Endothelial cell of umbilical vein (primary cell): Measurements from ENCODE around the gene IPP. TPM values are rescaled to one million over a fixed set of nuclear protein-coding genes. Genes with fewer than 3 reads are reported as not detected.

Source experiments
- BruUV-seq: library from RNA; stranded (reverse); fragments of 400-500 nt; replicated peaks from 2 replicates; lab custom pipeline; 2021; lab: Mats Ljungman, UMichigan
- CTCF ChIA-PET: fragments of 300-600, 350-600 bp; sonication (Branson Sonifier 250); formaldehyde crosslinking; loops from one replicate; lab custom pipeline; 2021; ENCODE audit warnings: antibody characterized with exemption, inconsistent platforms; lab: Charles Lee
- POLR2A ChIA-PET: fragments of 300-600, 350-600 bp; sonication (Branson Sonifier 250); formaldehyde crosslinking; loops from one replicate; lab custom pipeline; 2021; ENCODE audit warnings: antibody characterized with exemption, inconsistent platforms; lab: Charles Lee
- DNase-seq: peaks from one replicate; pipeline ENCODE4 v3.0.0-alpha.2; 2011; ENCODE audit warnings: low read depth, low spot score
- FAIRE-seq: peaks from 2 replicates; lab custom pipeline; 2011; peaks lifted over from hg19 to GRCh38; lab: Jason Lieb, UNC
- H2AFZ ChIP-seq: 2 replicates; pipeline ENCODE4 v1.6.0; 2012; ENCODE audit warnings: low read depth, low read length, control low read depth, inconsistent platforms
- H3K27ac ChIP-seq: 2 replicates; pipeline ENCODE4 v1.5.1; 2011; ENCODE audit warnings: low read depth, mild to moderate bottlenecking, control low read depth, low read length, moderate library complexity; ENCODE audit not compliant: insufficient read depth
- H3K27me3 ChIP-seq, 2 experiments: 2 replicates each; pipeline versions ENCODE4 v1.6.0 to v1.6.1; 2011; ENCODE audit warnings: low read length in 2 of 2, mixed read lengths in 1 of 2; ENCODE audit not compliant: control insufficient read depth in 2 of 2, insufficient read depth in 2 of 2
- H3K36me3 ChIP-seq, 2 experiments: 2 replicates in 1 of 2; 3 replicates in 1 of 2; pipeline ENCODE4 v1.5.1; 2011; ENCODE audit warnings: low read length in 2 of 2, mild to moderate bottlenecking in 1 of 2, moderate library complexity in 1 of 2; ENCODE audit not compliant: control insufficient read depth in 2 of 2, insufficient read depth in 2 of 2; ENCODE audit errors: extremely low read depth in 1 of 2
- H3K4me1 ChIP-seq: 3 replicates; pipeline ENCODE4 v1.5.1; 2011; ENCODE audit warnings: mild to moderate bottlenecking, low read length; ENCODE audit not compliant: control insufficient read depth, insufficient read depth; ENCODE audit errors: extremely low read depth
- H3K4me2 ChIP-seq: 2 replicates; pipeline ENCODE4 v1.6.1; 2011; ENCODE audit warnings: low read length, control low read depth, mixed read lengths; ENCODE audit not compliant: insufficient read depth
- H3K4me3 ChIP-seq, 3 experiments: fragments of 200-600 bp in 1 of 3; sonication (generic), shearing (Covaris generic) in 1 of 3; replicated peaks in 1 of 3; 2 replicates each; pipeline ENCODE4 v1.5.1; 2011 to 2016; ENCODE audit warnings: control low read depth in 3 of 3, low read length in 3 of 3, mild to moderate bottlenecking in 2 of 3, inconsistent platforms in 1 of 3, low read depth in 1 of 3, moderate library complexity in 1 of 3; ENCODE audit not compliant: insufficient read depth in 1 of 3
- H3K79me2 ChIP-seq: 2 replicates; pipeline ENCODE4 v1.6.0; 2012; ENCODE audit warnings: low read length, inconsistent platforms; ENCODE audit not compliant: control insufficient read depth, insufficient read depth
- H3K9ac ChIP-seq: replicated peaks from 2 replicates; pipeline ENCODE3; 2011; ENCODE audit warnings: low read length, control low read depth; ENCODE audit not compliant: insufficient read depth; ENCODE audit errors: extremely low read depth
- H3K9me1 ChIP-seq: replicated peaks from 3 replicates; pipeline ENCODE4 v1.6.0; 2011; ENCODE audit warnings: mild to moderate bottlenecking, low read length; ENCODE audit not compliant: control insufficient read depth, insufficient read depth; ENCODE audit errors: extremely low read depth
- H3K9me3 ChIP-seq: replicated peaks from 2 replicates; pipeline ENCODE4 v1.5.1; 2012; ENCODE audit warnings: low read length, inconsistent platforms; ENCODE audit not compliant: control insufficient read depth, insufficient read depth
- H4K20me1 ChIP-seq: replicated peaks from 2 replicates; pipeline ENCODE3; 2011; ENCODE audit warnings: mild to moderate bottlenecking, low read length; ENCODE audit not compliant: control insufficient read depth, insufficient read depth; ENCODE audit errors: extremely low read depth
- FOS ChIP-seq: IDR thresholded peaks from 2 replicates; pipeline ENCODE4 v1.6.1; 2011; ENCODE audit warnings: mild to moderate bottlenecking, low read length, moderate library complexity, borderline replicate concordance; ENCODE audit not compliant: insufficient read depth
- JUN ChIP-seq: IDR thresholded peaks from 2 replicates; pipeline ENCODE4 v1.6.1; 2011; ENCODE audit warnings: borderline replicate concordance, low read depth; ENCODE audit not compliant: insufficient read length, insufficient read depth
- POLR2A ChIP-seq: IDR thresholded peaks from 2 replicates; pipeline ENCODE4 v1.6.1; 2012; ENCODE audit warnings: low read depth, mild to moderate bottlenecking, control low read depth, low read length
- POLR2AphosphoS5 ChIP-seq: IDR thresholded peaks from 2 replicates; pipeline ENCODE4 v1.6.1; 2012; ENCODE audit warnings: low read depth, mild to moderate bottlenecking, control low read depth, low read length, moderate library complexity; ENCODE audit not compliant: insufficient read depth
- dilution Hi-C: fragments of 300-500 bp; cut with MboI; formaldehyde crosslinking; loops from one replicate; pipeline ENCODE4 v1.15.0; 2019; ENCODE audit warnings: low sequenced_read_pairs; ENCODE audit not compliant: extremely low pct_ligation_motif_present
- intact Hi-C: fragments of 100-400 bp; cut with micrococcal nuclease; formaldehyde crosslinking; loops from one replicate; pipeline ENCODE4 v1.10.0; 2022
- polyA plus RNA-seq, 4 experiments: library from polyadenylated mRNA; depleted of rRNA in 3 of 4; stranded (reverse) in 3 of 4; unstranded in 1 of 4; fragments of >200 nt; gene quantifications; 2 replicates each; pipeline versions ENCODE4 v1.2.1 to v1.2.3, GENCODE V29; 2011 to 2012; ENCODE audit warnings: missing spikeins in 1 of 4
- total RNA-seq: library from RNA; stranded (reverse); gene quantifications from 2 replicates; pipeline ENCODE4 v1.2.3, GENCODE V29; 2021

IPP gene
- total and polyA plus RNA-seq, 2 donors (not counting 3 experiments of a cell fraction or from before 2014, with no cell fraction given): 2.1 to 6.3 TPM

- no TSS peak for BruUV-seq
- ChIA-PET CTCF (interaction anchor here (0.7 to 1.9 kb wide), 3 partner anchors 11 to 194 kb away, joined by 3 to 8 read pairs (median 4); no protein-coding TSS in a partner anchor), POLR2A (interaction anchor here (0.6 to 2.6 kb wide), 4 partner anchors 59 to 167 kb away, joined by 4 to 9 read pairs (median 5); partner anchors contain the start of genes NASP and PRDX1)
- H3K4me3 ChIP-seq: peak within 1 kb of the TSS; percentile 77 to 98 (median 92)
- DNase-seq (peak; percentile 90), FAIRE-seq (peak; percentile 90)
- TF ChIP-seq JUN (no peak), FOS (no peak), POLR2AphosphoS5 (peak; percentile 74), POLR2A (peak; percentile 77)
- no peaks in the 10 kb centered on the region for H3K27me3 ChIP-seq
- H2AFZ ChIP-seq: peak within 1 kb of the TSS; percentile 95
- H4K20me1 ChIP-seq: no peaks in the 10 kb centered on the region
- H3K4me2 ChIP-seq: peak within 1 kb of the TSS; percentile 93
- no peaks in the 10 kb centered on the region for H3K9me1 ChIP-seq
- H3K4me1 ChIP-seq: peaks cover 22% of the 10 kb centered on the region
- H3K79me2 ChIP-seq: peaks cover 63% of the 10 kb centered on the region
- no peaks in the 10 kb centered on the region for H3K9me3 ChIP-seq
- H3K9ac ChIP-seq: peak within 1 kb of the TSS; percentile 94
- intact Hi-C loops (loop anchor here (1.0 to 10.0 kb wide), 7 partner anchors 71 to 883 kb away; partner anchors contain the start of genes BTBD19, DYNLT4, MAST2 and MUTYH), dilution Hi-C loops (no loop called here)
- H3K27ac ChIP-seq: peak within 1 kb of the TSS; percentile 80
- peaks cover 0 to 2% of the 10 kb centered on the region in 2 experiments for H3K36me3 ChIP-seq
Observed at GRCh38 chr1:45687754-45688740, 62.4 kb downstream of the IPP start, which contains the start of gene TMEM69. Gene TMEM69, plus strand, starts transcription at chr1:45688181. Its CDS starts 2,888 bp downstream, at chr1:45691069.
